ENCODE measurements around the gene DNASE2.

The DNASE2 gene

DNA sequence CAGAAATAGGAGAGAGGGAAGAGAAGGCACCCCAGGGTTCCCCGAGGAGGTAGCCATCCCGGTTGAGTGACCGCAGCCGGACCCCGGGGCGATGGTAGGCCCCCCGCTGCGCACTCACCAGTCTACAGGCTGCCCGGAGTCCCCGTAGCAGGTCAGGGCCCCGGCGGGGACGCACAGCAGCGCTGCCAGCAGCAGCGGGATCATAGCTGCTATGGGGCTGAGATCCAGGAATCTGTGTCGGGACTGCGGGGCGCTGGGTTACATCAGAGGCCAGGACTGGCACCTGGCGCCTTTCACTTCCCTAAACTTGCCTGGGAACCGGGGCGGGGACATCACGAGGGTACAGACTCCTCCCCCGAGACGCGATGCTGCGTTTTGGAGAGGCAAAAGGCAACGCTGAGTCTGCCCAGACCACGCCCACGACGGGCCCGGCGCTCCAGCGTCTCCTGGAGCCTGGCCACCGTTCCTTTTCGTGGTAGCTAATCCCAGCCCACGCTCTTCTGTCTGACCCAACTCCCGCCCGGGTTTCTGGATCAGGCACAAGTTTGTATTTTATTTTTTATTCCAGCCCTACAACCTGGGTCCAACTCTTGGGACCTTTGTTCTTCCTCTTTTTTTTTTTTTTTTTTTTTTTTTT is at the start of gene DNASE2:
Gene DNASE2 (minus strand): TSS at position 278 of the 637 bp plus-strand sequence. CDS start 74 bp downstream, at position 204.
- no peaks in the 10 kb centered on the region for H3K36me3 ChIP-seq (ENCODE audit: control insufficient read depth, insufficient read depth, low read length)
- peak within 1 kb of the TSS; percentile 72 for H3K27ac ChIP-seq
- peak within 1 kb of the TSS; percentile 82 for H3K4me3 ChIP-seq (ENCODE audit: low read depth, low read length)
- H3K27me3 ChIP-seq (ENCODE audit: control insufficient read depth, insufficient read depth, low read length): no peaks in the 10 kb centered on the region
- no peak for TF ChIP-seq CTCF (IDR thresholded peaks at IDR 0.05)
- no peaks in the 10 kb centered on the region for H3K4me1 ChIP-seq
- H3K4me2 ChIP-seq (ENCODE audit: low read length): peak within 1 kb of the TSS; percentile 63
- H2AFZ ChIP-seq: peak within 1 kb of the TSS; percentile 89
- H3K9me3 ChIP-seq (ENCODE audit: control insufficient read depth, low read length): no peaks in the 10 kb centered on the region
- H3K9ac ChIP-seq: no peak within 1 kb of the TSS
- no peaks in the 10 kb centered on the region for H3K79me2 ChIP-seq

DNA sequence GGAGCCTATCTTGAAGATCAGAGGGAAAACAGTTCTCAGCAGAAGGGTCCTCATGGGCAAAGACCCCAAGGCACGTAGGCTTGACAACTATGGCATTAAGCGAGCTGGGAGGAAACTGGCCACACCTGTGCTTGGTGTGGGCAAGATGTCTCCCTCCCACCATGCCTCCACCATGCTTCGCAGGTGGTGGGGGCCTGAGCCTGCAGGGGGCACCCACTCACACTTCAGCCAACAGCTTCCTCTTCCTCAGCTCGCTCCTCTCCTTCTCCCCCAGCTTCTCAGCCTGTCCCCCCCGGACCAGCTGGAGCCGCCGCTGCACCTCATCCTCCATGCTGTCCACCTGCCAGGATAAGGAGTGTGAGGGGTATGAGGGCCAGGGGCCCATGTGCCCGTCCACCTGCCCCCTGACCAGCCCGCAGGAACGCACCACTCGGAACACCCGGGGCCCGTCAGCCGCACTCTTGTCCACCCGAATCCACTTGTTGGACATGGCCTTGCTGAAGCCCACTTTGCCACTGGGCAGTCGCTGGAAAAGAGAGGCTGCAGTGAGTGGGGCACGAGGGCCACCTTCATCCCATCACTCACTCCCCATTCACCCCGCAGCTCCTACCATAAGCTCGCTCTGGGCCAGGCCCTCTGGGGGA is 48.9 kb upstream of the DNASE2 start:
- H3K4me3 ChIP-seq (ENCODE audit: low read depth, low read length): no peak overlapping the region
- H3K27me3 ChIP-seq (ENCODE audit: control insufficient read depth, insufficient read depth, low read length): no peaks in the 10 kb centered on the region
- H2AFZ ChIP-seq: no peak overlapping the region
- H3K9me3 ChIP-seq (ENCODE audit: control insufficient read depth, low read length): no peaks in the 10 kb centered on the region
- H3K27ac ChIP-seq: no peak overlapping the region
- no peak overlapping the region for H3K9ac ChIP-seq
- no peak overlapping the region for H3K4me2 ChIP-seq (ENCODE audit: low read length)
- H3K36me3 ChIP-seq (ENCODE audit: control insufficient read depth, insufficient read depth, low read length): no peaks in the 10 kb centered on the region
- peaks cover 20% of the 10 kb centered on the region for H3K79me2 ChIP-seq
- peaks cover 12% of the 10 kb centered on the region for H3K4me1 ChIP-seq
- TF ChIP-seq CTCF (IDR thresholded peaks at IDR 0.05): no peak

GRCh38 chr19:12924621-12925310 is 43.5 kb upstream of the DNASE2 start:
- peaks cover 2% of the 10 kb centered on the region for H3K36me3 ChIP-seq (ENCODE audit: control insufficient read depth, insufficient read depth, low read length)

GRCh38 chr19:12922959-12923358 is 41.7 kb upstream of the DNASE2 start:
- H3K79me2 ChIP-seq: no peaks in the 10 kb centered on the region
- H3K36me3 ChIP-seq (ENCODE audit: control insufficient read depth, insufficient read depth, low read length): peaks cover 2% of the 10 kb centered on the region
- no peaks in the 10 kb centered on the region for H3K9me3 ChIP-seq (ENCODE audit: control insufficient read depth, low read length)
- H3K27me3 ChIP-seq (ENCODE audit: control insufficient read depth, insufficient read depth, low read length): no peaks in the 10 kb centered on the region
- H3K9ac ChIP-seq: no peak overlapping the region
- no peak for TF ChIP-seq CTCF (IDR thresholded peaks at IDR 0.05)
- no peaks in the 10 kb centered on the region for H3K4me1 ChIP-seq
- H3K27ac ChIP-seq: no peak overlapping the region
- H3K4me2 ChIP-seq (ENCODE audit: low read length): no peak overlapping the region
- no peak overlapping the region for H2AFZ ChIP-seq
- H3K4me3 ChIP-seq (ENCODE audit: low read depth, low read length): no peak overlapping the region

More at GRCh38 chr19:12924621-12925310, 43.5 kb upstream of the DNASE2 start:
- no peak overlapping the region for H3K9ac ChIP-seq
- no peak for TF ChIP-seq CTCF (IDR thresholded peaks at IDR 0.05)
- no peak overlapping the region for H3K4me2 ChIP-seq (ENCODE audit: low read length)
- no peaks in the 10 kb centered on the region for H3K4me1 ChIP-seq
- no peak overlapping the region for H3K27ac ChIP-seq
- H3K9me3 ChIP-seq (ENCODE audit: control insufficient read depth, low read length): no peaks in the 10 kb centered on the region
- H3K79me2 ChIP-seq: peaks cover 2% of the 10 kb centered on the region
- H3K4me3 ChIP-seq (ENCODE audit: low read depth, low read length): no peak overlapping the region
- H3K27me3 ChIP-seq (ENCODE audit: control insufficient read depth, insufficient read depth, low read length): no peaks in the 10 kb centered on the region
- no peak overlapping the region for H2AFZ ChIP-seq
